ENCODE measurements around the gene ATG2A.
A peak's percentile ranks its signal among the peaks of the same experiment; 100 is the strongest.

The ATG2A gene

DNA sequence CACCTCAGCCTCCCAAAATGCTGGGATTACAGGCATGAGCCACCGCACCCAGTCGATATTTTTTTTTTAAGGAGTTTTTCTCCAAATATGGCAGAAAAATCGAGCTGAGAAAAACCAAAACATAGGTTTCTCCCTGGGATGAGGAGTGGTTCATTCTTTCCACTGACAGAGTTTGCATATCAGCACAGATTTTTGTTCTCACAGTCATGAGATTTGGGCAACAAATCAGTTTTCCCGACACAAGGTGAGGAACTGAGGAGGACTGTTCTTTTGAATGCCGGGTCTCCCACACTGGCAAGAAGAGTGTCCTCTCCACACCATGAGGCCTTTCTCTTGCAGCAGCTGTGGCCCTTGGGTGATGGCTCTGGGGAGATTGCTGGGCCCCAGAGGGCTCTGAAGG, 34.8 kb downstream of the ATG2A start:
- DNase-seq = no peak

DNA sequence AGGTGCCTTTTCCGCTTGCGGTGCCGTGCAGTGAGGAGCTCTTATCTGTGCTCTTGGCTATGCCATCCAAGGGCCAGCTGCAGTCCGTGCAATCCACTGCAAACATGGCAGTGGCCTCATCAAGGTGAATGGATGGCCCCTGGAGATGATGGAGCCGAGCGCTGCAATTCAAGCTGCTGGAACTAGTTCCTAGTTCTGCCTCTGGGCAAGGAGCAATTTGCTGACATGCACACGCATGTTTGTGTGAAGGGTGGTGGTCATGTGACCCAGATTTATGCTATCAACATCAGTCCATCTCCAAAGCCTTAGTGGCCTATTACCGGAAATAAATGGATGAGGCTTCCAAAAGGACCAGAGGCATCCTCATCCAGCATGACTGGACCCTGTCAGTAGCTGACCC, 35.5 kb downstream of the ATG2A start:
- DNase-seq = no peak

DNA sequence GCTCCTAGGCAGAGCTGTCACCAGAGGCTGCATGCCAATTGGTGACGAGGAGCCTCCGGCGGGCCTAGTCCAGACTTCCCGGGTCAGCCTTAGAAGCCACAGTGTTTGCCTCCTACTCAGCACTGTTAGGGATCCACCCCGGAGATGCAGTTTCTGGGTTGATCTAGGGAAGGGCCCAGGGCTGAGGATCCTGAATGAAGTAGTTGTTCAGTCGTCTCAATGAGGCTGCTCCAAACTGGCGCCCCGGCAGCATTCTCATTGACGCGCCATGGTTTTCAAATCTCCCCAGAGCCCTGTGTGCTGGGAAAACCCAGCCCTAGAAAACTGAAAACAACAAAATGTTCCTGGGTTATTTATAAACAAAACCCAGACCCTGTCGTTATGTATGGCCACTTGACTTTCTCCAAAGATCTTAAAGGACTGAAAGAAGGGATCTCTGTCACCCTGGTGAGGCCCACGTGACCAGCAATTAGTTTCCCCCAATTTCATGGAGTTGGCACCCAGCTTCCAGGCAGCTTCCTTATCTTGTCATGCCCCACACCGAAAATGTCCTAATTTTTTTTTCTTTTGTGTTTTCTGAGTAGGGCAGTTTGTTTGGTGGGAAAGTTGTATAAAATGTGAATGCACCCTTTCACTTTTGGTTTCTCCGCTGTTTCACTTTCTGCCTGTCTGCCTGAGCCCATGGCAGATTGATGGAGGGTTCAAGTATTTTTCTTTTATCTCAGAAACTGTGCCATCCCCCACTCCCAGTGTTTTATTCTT, 36.6 kb downstream of the ATG2A start:
- no peak for DNase-seq

DNA sequence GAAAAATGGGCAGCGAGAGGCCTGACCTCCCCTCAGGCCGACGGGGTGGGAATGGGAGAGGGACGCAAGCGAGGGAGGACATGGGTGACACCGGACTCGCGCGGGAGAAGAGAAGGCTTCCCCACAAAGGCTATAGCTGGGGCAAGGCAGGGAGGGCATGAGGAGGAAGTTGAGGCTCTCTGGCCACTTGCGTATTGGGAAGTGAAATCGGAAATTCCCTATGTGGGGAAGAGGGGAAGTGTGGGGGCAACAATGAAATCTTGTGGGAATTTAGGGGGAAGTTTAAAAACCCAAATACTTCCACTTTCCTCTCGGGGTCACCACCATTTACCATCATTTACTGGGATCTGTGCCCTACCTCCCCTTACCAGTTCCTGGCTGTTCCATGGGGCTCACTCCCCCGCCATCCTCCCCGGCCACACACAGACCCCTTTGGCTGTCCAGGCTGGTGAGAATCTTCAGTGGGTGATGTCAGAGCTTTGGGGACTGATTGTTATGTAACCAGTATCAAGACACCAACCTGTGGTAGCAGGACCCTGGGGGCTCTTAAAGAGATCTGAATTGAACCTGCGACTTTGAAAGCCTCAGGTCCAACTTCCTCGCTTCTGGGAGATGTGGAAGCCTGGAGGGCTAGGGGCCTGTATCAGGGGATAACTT, 37.6 kb downstream of the ATG2A start:
- DNase-seq = no peak

DNA sequence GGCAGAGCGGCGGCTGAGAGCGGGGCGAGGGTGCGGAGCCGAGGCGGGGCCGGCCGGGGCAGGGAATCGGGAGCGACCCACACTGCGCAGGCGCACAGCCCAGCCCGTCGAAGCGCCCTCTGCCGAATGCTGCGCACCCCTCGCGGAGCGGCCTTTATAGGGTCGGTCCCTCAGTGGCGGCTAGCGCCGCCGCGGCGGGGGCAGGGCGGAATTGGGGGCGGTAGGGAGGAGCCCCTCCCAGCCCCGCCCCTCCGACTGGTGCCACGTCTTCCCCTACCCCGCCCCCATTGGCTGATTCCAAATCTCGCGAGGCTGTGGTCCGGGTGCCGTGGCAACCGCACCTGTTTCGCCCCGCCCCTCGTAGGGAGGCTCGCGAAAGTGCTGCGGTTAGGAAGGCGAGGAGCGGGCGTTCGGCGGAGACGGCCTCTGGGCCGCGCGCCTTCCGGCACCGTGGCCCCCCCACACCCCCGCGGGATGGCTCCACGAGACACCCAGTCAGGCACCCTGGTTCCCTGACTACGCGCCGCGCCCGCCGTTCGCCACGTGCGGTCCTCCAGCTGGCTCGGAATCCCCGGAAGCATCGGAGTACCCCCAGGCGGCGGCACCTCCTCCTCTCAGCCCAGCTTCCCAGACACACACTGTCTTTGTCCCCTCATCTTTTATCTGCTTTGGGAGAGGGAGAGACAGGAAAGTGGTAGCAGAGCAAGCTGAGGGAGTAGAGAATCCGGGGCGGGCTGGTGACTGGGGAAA, 38.3 kb downstream of the ATG2A start, which contains the start of gene EHD1:
Gene EHD1 (minus strand): TSS at position 128 of the 750 bp plus-strand sequence. CDS start 157 bp downstream, outside the sequence.
- peak; percentile 86 for DNase-seq

DNA sequence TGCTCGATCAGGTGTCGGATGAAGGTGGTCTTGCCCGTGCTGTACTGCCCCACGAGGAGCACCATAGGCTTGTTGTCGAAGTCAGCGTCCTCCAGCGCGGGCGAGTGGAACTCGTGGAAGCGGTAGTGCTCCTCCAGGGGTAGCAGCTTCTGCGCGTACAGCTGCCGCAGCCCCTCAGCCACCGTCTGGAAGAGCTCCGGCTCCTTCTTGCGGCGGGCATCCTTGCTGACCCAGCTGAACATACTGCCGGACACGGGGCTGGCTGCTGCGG, 38.9 kb downstream of the ATG2A start:
- DNase-seq = no peak

DNA sequence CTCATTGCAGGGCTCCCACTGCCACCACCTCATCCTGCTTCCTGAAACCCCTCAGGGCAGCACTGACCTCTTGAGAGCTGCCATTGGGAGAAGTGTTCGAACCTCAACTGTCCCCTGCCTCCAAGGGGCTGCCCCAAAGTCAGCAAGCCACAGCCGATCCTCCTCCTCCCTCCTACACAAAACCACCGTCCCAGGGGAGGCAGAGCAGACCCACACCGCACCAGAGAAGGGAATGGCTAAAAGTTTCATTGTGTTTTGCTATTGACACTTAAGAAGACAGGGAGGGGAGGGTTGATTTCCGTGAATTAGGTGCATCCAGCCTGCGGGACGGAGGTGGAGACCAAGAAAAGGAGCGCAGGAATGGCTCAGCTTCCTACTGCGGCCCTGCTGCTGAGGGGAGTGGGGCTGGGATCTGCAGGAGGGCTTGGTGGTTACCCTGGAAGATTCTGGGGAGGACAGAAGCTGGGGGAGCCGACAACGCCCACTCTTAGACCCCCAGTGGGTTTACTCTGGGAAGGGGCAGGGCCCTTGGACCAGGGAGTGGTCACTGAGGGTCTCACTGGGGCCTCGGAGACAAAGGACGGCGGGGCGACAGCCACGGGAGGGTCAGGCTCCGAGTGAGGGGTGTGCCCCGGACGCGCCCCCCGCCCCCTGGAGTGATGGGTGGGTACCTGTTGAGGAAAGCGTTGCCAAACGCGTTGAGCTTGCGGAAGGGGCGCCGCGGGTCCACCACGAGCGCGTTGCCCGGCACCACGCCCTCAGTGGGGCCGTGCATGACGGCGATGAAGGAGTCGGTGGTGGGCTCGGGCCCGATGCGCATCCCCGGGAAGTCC, 39.4 kb downstream of the ATG2A start:
- DNase-seq = no peak

DNA sequence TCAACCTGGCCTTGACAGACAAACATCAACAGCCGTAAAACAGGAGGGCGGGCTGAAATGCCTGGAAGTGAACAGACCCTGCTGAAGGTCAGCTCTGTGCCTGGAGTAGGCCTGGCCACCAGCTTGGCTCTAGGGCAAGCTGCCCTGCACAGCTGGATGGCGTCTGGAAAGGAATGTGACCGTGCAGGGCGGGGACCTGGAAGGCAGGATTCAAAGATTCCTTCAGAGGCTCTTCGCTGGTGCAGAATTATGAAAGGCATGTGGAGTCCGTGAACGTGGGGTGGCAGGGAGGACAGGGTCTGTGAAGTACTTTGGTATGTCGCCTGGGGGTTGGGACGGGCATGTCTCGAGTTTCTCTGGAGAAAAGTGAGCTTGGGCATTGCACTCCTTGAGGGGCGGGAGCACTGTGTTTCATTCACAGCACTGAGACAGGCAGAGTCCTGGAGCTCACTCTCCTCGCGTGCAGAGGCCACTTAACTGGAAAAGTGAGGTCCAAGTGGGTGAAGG, 40.1 kb downstream of the ATG2A start:
- no peak for DNase-seq

DNA sequence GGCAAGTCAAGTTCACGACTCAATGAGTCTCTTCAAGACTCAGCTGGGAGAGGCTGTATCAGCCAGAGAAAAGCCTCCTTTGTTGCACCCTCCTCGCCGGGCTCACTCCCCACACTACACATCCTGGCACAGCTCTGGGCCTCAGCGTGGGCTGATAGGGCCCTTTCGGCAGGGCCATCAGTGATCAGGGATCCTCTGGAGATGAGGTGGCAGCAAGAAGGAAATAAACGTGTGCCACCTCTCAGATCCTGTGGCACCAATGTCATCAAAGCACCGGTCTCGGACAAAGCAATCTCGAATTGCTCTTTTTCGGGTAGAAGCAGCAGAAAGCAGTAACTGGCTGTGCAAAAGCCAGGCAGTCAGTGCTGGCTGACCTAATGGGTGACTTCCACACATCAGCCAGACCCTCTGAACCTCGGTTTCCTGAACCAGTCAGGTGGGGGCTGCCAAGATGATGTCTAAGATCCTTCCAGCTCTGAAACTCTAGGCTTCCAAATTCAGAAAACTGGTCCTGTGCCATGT, 40.7 kb downstream of the ATG2A start:
- DNase-seq = no peak

DNA sequence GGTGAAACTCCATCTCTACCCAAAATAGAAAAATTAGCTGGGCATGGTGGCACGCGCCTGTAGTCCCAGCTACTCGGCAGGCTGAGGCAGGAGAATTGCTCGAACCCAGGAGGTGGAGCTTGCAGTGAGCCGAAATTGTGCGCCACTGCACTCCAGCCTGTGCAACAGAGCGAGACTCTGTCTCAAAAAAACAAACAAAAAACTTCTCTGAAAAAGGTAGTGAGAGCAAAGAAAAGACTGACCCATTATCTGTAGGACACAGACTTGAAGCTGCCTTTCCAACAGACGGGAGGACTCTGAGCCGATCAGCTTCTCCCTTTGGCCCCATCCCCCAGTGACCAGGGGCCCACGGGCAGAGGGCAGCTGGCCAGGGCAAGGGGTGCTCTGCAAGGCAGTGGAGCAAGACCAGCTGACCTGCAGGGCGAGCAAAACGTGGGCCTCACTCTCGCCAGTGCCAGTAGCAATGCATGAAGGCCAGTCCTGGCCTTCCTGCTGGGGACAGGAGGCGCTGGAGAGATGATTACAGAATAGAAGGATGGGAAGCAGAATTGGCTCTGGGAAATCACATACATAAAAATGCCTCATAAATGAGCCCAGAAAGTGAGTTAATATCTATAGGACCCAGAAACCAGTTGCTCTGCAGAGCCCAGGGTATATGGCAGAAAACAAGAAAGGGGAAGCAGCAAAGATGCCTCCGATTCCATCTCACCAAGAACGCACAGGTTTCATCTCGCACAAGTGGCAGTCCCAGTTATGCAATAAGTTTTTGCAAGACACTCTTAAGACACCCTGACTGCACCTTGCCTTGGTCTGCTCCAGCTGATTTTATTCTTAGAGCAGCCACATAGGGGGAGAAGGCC, 41.4 kb downstream of the ATG2A start:
- no peak for DNase-seq

DNA sequence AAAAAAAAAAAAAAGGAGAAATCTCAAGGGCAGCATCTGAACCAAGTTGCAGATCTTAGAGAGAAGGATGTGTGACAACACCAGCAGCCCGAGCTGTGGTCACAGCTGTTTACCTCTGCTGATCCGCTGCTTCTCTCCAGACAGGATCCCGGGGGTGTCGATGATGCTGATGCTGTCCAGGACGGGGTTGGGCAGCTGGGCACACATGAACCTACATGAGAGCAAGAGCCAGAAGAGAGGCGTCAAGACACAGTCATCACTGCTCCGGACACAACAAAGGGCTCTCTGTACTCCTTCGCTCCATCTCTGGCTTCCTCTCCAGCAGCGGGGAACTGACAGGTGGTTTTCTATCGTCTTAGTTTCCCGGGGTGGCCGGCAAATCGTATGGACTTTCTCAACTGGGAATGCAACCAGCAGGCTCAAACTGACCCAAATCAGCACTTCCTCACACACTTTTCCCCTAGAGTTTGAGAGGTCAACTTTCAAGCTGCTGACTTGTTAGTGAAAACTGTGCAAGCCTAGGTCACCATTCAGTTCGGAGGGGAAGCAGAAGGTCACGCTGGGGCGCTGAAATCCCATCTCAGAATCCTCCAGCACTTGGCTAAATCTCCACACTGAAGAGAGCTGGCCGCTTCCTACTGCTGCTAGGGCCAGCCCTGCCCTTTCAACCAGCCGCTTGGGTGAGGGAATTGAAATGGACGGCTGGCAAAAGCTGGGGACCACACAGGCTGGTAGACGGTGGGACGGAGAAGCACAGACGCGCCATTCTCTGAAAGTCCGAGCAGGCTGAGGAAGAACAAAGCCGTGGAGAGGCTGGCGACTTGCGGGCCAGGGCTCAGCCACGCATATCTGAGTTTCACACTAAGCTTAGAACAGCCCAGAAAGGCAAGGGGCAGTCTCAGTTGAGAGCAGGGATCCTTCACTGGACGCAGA, 42.4 kb downstream of the ATG2A start:
- no peak for DNase-seq

DNA sequence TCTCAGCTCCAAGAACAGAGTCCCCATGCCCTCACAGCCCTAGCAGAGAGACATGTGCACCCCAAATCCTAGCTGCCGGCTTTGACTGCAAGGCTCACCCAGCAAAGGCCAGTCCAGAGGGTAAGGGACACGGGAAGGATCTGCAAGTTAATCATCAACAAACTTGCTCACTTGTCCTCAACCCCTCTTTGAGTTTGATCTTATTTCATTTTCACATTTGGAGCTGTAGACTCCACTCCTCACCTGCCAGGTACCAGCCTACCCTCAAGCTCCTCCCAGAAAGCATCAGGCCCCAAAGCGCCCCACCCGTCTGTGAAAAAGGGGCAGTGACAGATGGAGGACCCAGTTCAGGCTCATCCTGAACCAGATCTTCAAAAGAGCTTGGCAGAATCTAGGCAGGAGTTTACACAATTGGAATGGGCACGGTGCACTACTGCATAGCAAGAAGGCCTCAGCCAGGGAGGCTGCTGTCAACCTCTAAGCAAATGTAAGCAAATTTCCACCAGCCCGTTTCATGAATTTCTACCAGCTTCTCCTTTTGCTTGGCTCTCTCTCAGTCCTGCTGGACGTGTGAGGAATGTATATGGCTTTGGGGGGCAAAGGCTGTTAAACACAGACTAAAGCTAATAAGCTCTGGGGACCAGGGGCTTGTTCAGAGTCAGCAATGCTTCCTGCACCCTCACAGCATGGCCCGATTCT, 44.1 kb downstream of the ATG2A start:
- no peak for DNase-seq

DNA sequence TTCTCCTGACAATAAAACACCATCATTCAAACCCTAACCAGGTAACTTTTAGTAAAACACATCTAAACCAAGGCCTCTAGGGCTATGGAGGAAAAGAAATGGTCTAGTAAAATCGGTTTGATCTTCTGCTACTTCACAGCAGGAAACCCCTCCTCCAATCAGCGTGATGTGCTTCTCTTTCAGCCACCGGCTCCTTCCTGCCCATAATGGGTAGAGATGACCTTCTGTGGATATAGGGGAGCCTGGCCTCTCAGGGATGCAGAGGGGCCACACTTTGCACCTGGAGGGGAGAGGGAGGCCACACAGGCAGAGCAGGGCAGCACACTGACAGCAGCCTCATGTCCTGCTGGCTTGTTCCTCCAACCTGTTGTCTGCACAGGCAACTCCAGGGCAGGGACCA, 45.5 kb downstream of the ATG2A start:
- no peak for DNase-seq

DNA sequence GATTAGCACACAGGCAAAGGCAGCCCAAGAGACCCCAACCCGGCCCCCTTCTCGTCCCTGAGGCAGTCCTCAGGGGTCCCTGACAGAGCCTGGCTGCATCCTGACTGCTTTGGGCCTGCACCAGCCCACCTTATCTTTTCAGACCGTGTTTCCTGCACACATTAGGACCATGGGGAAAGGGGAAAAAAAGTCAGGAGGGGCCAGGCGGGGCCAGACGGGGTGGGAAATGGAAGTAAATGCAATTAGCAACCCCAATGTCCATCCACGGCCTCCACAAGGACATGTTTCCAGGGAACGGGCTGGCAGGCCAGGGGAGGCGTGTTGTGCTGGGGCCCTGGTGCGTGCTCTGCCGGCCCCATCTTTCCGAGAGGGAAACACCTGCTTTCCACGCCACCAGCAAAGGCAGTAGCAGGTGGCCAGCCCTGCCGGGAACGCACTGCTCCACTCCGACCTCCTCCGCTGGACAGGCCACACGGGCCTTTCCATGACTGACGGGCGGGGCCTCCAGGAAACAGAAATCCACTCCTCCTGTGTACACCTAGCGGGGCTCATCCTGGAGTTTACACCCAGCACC, 46.0 kb downstream of the ATG2A start:
- no peak for DNase-seq

DNA sequence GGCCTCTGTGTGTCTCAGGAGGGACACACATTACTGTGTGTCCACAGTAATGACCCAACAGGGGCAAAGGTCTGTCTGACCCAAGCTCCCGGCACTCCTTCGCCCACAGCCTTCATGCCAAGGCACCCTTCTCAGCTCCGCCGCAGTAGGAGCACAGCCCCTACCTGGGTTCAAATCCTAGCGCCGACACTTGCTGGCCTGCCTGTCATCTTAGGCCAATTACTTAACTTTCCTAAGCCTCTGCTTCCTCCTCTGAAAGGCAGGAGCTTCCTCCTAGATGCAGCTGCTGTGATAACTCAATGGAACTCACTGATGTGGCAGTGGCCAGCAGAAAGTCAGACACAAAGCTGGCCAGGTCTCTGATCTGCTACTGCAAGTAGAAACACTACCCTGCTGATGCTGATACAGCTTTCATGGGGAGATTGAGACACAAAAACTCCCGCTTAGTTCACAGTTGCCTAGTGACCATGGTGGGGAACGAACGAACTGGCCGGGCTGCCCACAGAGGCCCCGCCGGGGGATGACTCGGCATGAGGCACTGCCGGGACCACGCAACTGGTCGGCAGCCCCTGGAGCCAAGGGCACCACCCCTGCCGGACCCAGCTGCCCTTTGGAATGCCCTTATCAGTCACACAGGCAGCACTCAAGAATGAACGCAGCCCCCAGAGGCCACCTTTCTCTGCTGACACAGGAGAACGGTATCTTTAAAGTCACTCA, 46.7 kb downstream of the ATG2A start:
- DNase-seq = no peak

DNA sequence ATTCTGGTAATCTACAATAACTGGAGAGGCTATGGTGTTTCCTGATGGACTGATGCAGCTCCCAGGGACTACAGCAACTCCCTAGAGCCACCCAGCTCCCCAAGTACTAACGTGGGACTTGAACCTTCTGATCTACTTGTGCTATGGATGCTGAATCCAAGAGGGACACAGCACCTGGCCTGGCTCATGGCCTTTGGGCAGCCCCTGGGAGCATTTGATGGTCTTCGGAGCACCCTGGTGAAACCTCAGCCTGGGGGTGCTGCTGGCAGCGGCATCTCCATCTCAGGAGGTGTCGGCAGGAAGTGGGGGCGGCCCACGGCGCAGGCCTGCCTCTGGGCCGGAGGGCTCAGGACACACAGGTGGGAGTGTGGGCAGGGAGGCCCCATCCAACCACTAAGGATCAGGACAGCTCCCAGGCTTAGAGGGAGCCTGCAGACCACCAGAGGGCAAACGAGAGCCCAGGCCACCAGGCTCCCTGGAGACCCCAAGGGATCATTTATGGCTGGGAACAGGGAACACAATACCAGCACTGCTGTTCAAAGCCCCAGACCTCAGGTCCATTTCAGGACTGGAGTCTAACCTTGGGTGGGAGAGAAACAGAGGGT, 47.3 kb downstream of the ATG2A start:
- no peak for DNase-seq

DNA sequence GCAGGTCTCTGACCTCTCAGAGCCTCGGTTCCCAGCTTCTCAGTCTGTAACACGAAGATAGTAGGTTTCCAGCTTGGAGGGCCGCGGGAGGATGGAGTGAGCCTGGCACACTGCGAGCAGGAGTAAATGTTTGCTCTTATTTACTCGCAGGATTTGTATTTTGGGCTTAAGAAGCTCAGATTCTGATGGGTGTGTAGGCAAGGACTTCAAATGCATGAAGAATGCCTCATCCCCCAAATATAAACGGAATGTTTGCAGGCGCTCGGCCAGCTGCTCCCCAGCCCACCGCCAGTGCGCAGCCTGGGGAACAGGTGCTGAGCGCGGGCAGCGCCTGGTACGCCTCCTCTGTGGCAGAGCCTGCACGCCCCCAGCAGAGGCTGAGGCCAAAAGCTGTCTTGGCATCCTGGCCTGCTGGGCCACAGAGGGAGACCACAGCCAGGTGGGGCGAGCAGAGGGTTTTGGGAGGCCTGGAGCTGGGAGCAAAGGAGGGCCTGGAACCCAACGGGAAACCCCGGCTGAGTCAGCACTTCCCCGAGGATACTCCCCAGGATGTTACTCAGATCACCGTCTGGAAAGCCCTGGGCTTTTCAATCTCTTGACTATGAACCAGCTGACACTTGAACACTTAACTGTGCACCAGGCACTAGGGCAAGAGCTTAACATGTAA, 48.0 kb downstream of the ATG2A start:
- DNase-seq = no peak
